ENCODE data around the gene ADGRG1. TPM values are rescaled to one million over a fixed set of nuclear protein-coding genes. Genes with fewer than 3 reads are reported as not detected.
A peak's percentile ranks its signal among the peaks of the same experiment; 100 is the strongest.

The ADGRG1 gene
- total RNA-seq, 6 experiments from 2014 or later: 1.8 to 4.2 (median 3.4) TPM

- 64% methylated on average over 11 of the region's 11 CpGs for WGBS (ENCODE audit: insufficient coverage, low coverage, low lambda C conversion rate, missing lambda C conversion rate)
- Histone ChIP-seq H3K27ac (peak overlapping the region in 2 of 3 donors; percentile 88 to 91), H3K36me3 (no peaks in the 10 kb centered on the region), H3K27me3 (no peaks in the 10 kb centered on the region), H3K4me1 (peaks cover 0 to 29% (median 8%) of the 10 kb centered on the region in 4 donors), H3K4me3 (no peak overlapping the region), H3K9me3 (no peaks in the 10 kb centered on the region)
- DNase-seq (no peak), ATAC-seq (no peak)
- TF ChIP-seq CTCF (IDR thresholded peaks at IDR 0.05) (no peak), POLR2A (IDR thresholded peaks at IDR 0.05) (no peak)
- intact Hi-C loops (cut with DNase I): no loop called here
Observed at GRCh38 chr16:57703416-57704010, 75.1 kb downstream of the ADGRG1 start.

DNA sequence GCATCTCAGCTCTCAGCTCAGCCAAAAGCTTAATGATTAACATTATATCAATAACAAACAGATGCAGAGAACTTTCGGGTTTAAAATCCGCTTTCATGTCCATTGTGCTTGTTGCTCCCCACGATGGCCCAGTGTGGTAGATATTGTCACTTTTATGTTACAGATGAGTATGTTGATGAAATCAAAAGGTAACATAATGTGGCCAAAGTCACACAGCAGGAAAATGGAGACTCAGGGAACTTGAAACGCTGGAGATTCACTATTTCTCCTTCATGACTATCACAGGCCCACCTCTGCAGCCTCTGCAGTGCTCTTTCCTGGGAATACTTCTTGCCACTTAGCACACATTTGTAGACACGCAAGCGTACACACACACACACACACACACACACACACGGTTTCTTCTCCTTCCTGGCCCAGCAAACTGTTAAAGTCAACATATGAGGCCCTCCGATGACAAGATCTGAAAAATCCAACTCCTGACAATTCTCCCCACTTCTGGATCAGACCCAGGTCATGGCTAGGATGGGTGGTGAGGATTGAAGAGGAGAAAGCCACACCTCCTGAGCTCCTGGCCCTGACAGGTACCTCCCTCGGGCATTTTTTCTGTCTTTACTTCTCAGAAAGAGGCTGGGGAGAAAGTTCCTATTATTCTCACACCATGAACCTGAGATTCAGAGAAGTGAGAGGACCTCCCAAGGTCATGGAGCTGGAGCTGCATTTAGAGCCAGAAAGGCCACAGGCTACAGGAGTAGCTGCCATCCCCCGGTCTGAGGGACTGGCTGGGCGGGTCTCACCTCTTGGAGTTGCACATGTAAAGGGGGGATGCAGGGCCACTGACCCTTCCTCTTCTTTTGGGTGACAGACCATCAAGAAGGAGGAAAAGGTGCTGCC is 75.8 kb downstream of the ADGRG1 start:
- ATAC-seq (peak; percentile 86 to 93 (median 91)), DNase-seq (no peak)
- Histone ChIP-seq H3K9me3 (no peaks in the 10 kb centered on the region), H3K4me1 (peaks cover 0 to 29% (median 8%) of the 10 kb centered on the region in 4 donors), H3K27me3 (no peaks in the 10 kb centered on the region), H3K27ac (peak overlapping the region in 2 of 3 donors; percentile 88 to 91), H3K36me3 (no peaks in the 10 kb centered on the region), H3K4me3 (no peak overlapping the region)
- intact Hi-C loops (cut with DNase I): no loop called here
- TF ChIP-seq CTCF (IDR thresholded peaks at IDR 0.05) (no peak), POLR2A (IDR thresholded peaks at IDR 0.05) (no peak)
- WGBS (ENCODE audit: insufficient coverage, low coverage, low lambda C conversion rate, missing lambda C conversion rate): 7% methylated on average over 9 of the region's 11 CpGs

- TF ChIP-seq CTCF (IDR thresholded peaks at IDR 0.05) (no peak), POLR2A (IDR thresholded peaks at IDR 0.05) (no peak)
- no peaks in the 10 kb centered on the region for H3K36me3 ChIP-seq
- peaks cover 0 to 29% (median 8%) of the 10 kb centered on the region in 4 donors for H3K4me1 ChIP-seq
- no peaks in the 10 kb centered on the region for H3K9me3 ChIP-seq
- no peak overlapping the region for H3K4me3 ChIP-seq
- 96% methylated on average over 4 of the region's 4 CpGs for WGBS (ENCODE audit: insufficient coverage, low coverage, low lambda C conversion rate, missing lambda C conversion rate)
- no peak for DNase-seq
- no peak for ATAC-seq
- H3K27ac ChIP-seq: peak overlapping the region in 2 of 3 donors; percentile 88 to 91
- intact Hi-C loops (cut with DNase I): no loop called here
- H3K27me3 ChIP-seq: no peaks in the 10 kb centered on the region
Observed at GRCh38 chr16:57704905-57705852, 76.7 kb downstream of the ADGRG1 start.

GRCh38 chr16:57706717-57707116 is 78.3 kb downstream of the ADGRG1 start:
- intact Hi-C loops (cut with DNase I): no loop called here
- WGBS (ENCODE audit: insufficient coverage, low coverage, low lambda C conversion rate, missing lambda C conversion rate): 100% methylated on average over 1 of the region's 1 CpG

More at GRCh38 chr16:57706717-57707116, 78.3 kb downstream of the ADGRG1 start:
- no peaks in the 10 kb centered on the region for H3K27me3 ChIP-seq
- H3K27ac ChIP-seq: no peak overlapping the region
- no peaks in the 10 kb centered on the region for H3K9me3 ChIP-seq
- DNase-seq (no peak), ATAC-seq (no peak)
- H3K4me3 ChIP-seq: no peak overlapping the region
- no peaks in the 10 kb centered on the region for H3K36me3 ChIP-seq
- peaks cover 0 to 18% (median 8%) of the 10 kb centered on the region in 4 donors for H3K4me1 ChIP-seq
- TF ChIP-seq POLR2A (IDR thresholded peaks at IDR 0.05): no peak
- TF ChIP-seq CTCF (IDR thresholded peaks at IDR 0.05): no peak
